Esophagus muscularis mucosa (tissue), 3 donors: Measurements from ENCODE around the gene CDH8.

Source experiments
- EP300 ChIP-seq: sonication (generic); formaldehyde crosslinking; IDR thresholded peaks from one replicate; pipeline ENCODE4 v1.6.1; 2017; ENCODE audit warnings: antibody characterized with exemption
- TF ChIP-seq, protein P1 (sequence below), 3 experiments: fragments of 200-600 bp in 2 of 3; fragments of 450-650 bp in 1 of 3; sonication (generic) in 2 of 3; IDR thresholded peaks; one replicate each; pipeline ENCODE4 v1.5.1; 2017 to 2019; ENCODE audit warnings: antibody characterized with exemption in 3 of 3, mild to moderate bottlenecking in 2 of 3, moderate library complexity in 1 of 3

DNA sequence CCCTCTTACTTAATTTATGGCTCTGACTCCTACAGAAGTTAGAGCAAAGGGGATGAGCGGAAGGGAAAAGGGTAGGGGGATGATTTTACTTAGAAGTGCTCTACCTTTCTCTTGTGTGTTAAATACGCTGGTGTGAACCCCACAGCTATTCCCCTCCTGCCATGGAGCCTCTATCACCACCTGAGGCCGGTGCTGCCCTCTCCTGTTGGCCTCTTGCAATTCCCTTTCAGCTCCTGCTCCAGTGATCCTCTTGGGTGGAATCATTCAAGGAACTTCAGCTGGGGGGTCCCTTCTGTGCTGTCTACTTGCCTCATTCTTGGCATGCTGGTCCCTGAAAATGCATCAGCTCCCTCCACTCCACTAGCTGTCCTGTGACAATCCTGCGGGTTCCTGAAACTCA lies 41.8 kb upstream of the CDH8 start:
- TF ChIP-seq, protein P1, sequence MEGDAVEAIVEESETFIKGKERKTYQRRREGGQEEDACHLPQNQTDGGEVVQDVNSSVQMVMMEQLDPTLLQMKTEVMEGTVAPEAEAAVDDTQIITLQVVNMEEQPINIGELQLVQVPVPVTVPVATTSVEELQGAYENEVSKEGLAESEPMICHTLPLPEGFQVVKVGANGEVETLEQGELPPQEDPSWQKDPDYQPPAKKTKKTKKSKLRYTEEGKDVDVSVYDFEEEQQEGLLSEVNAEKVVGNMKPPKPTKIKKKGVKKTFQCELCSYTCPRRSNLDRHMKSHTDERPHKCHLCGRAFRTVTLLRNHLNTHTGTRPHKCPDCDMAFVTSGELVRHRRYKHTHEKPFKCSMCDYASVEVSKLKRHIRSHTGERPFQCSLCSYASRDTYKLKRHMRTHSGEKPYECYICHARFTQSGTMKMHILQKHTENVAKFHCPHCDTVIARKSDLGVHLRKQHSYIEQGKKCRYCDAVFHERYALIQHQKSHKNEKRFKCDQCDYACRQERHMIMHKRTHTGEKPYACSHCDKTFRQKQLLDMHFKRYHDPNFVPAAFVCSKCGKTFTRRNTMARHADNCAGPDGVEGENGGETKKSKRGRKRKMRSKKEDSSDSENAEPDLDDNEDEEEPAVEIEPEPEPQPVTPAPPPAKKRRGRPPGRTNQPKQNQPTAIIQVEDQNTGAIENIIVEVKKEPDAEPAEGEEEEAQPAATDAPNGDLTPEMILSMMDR (IDR thresholded peaks at IDR 0.05), result no peak
- no peak for TF ChIP-seq EP300
